DND-41 (cell line): ENCODE data around the gene STK32C.

ENCODE experiments used
- ATAC-seq: fragments of 200-7000 bp; cut with Tn5 transposase; 3 replicates; pipeline ENCODE4 v1.9.1; 2021; ENCODE audit warnings: low read depth; ENCODE audit not compliant: insufficient read depth
- DNase-seq: peaks from one replicate; pipeline ENCODE4 v3.0.0-alpha.2; 2020
- H2AFZ ChIP-seq: 2 replicates; pipeline ENCODE4 v1.6.0; 2012; ENCODE audit warnings: low read depth, low read length
- H3K27ac ChIP-seq: 2 replicates; pipeline ENCODE4 v1.5.1; 2012; ENCODE audit warnings: low read length, inconsistent platforms
- H3K27me3 ChIP-seq: fragments of 200-600 bp; sonication (generic); 2 replicates; pipeline ENCODE4 v1.6.0; 2012; ENCODE audit warnings: low read length, mild to moderate bottlenecking, inconsistent platforms; ENCODE audit not compliant: insufficient read depth, poor library complexity
- H3K36me3 ChIP-seq: 2 replicates; pipeline ENCODE4 v1.5.1; 2012; ENCODE audit warnings: low read length, inconsistent platforms; ENCODE audit not compliant: insufficient read depth
- H3K4me1 ChIP-seq: 2 replicates; pipeline ENCODE4 v1.5.1; 2012; ENCODE audit warnings: mild to moderate bottlenecking, low read length; ENCODE audit not compliant: insufficient read depth
- H3K4me2 ChIP-seq: 2 replicates; pipeline ENCODE4 v1.6.0; 2012; ENCODE audit warnings: mild to moderate bottlenecking, moderate library complexity, low read length, inconsistent platforms; ENCODE audit not compliant: insufficient read depth
- H3K4me3 ChIP-seq, 2 experiments: fragments of 200-600 bp in 1 of 2; shearing (Covaris generic) in 1 of 2; 2 replicates each; pipeline ENCODE4 v1.5.1; 2012 to 2016; ENCODE audit warnings: inconsistent platforms in 2 of 2, low read length in 2 of 2, mild to moderate bottlenecking in 2 of 2, low read depth in 1 of 2, moderate library complexity in 1 of 2
- H3K79me2 ChIP-seq: 2 replicates; pipeline ENCODE4 v1.6.0; 2012; ENCODE audit warnings: low read length, inconsistent platforms; ENCODE audit not compliant: insufficient read depth
- H3K9ac ChIP-seq: 2 replicates; pipeline ENCODE4 v1.6.0; 2012; ENCODE audit warnings: low read depth, mild to moderate bottlenecking, inconsistent platforms, low read length, moderate library complexity
- H3K9me3 ChIP-seq: 2 replicates; pipeline ENCODE4 v1.5.1; 2012; ENCODE audit warnings: low read length, moderate library complexity, mild to moderate bottlenecking, inconsistent platforms; ENCODE audit not compliant: insufficient read depth, severe bottlenecking
- H4K20me1 ChIP-seq: 2 replicates; pipeline ENCODE4 v1.6.0; 2012; ENCODE audit warnings: low read length; ENCODE audit not compliant: insufficient read depth
- EZH2 ChIP-seq: IDR thresholded peaks from 3 replicates; pipeline ENCODE4 v1.6.1; 2012; ENCODE audit warnings: borderline replicate concordance, low read depth, mild to moderate bottlenecking, moderate library complexity, low read length, inconsistent platforms; ENCODE audit not compliant: severe bottlenecking
- TF ChIP-seq, protein P1 (sequence below): IDR thresholded peaks from 2 replicates; pipeline ENCODE4 v1.5.1; 2012; ENCODE audit warnings: borderline replicate concordance, low read length, moderate library complexity, mild to moderate bottlenecking; ENCODE audit not compliant: poor library complexity, severe bottlenecking; ENCODE audit errors: extremely low read depth

STK32C gene

GRCh38 chr10:132234860-132235259, 72.9 kb downstream of the STK32C start:
- Histone ChIP-seq H3K9me3 (no peaks in the 10 kb centered on the region), H3K27ac (no peak overlapping the region), H3K36me3 (no peaks in the 10 kb centered on the region), H4K20me1 (no peaks in the 10 kb centered on the region; the same call in 1 of the 2 replicates), H3K27me3 (no peaks in the 10 kb centered on the region), H3K4me1 (no peaks in the 10 kb centered on the region), H3K4me3 (no peak overlapping the region), H3K9ac (no peak overlapping the region), H2AFZ (no peak overlapping the region), H3K79me2 (no peaks in the 10 kb centered on the region), H3K4me2 (no peak overlapping the region)
- no peak for TF ChIP-seq EZH2
- TF ChIP-seq, protein P1, sequence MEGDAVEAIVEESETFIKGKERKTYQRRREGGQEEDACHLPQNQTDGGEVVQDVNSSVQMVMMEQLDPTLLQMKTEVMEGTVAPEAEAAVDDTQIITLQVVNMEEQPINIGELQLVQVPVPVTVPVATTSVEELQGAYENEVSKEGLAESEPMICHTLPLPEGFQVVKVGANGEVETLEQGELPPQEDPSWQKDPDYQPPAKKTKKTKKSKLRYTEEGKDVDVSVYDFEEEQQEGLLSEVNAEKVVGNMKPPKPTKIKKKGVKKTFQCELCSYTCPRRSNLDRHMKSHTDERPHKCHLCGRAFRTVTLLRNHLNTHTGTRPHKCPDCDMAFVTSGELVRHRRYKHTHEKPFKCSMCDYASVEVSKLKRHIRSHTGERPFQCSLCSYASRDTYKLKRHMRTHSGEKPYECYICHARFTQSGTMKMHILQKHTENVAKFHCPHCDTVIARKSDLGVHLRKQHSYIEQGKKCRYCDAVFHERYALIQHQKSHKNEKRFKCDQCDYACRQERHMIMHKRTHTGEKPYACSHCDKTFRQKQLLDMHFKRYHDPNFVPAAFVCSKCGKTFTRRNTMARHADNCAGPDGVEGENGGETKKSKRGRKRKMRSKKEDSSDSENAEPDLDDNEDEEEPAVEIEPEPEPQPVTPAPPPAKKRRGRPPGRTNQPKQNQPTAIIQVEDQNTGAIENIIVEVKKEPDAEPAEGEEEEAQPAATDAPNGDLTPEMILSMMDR = no peak
- no peak for ATAC-seq
- DNase-seq = no peak

DNA sequence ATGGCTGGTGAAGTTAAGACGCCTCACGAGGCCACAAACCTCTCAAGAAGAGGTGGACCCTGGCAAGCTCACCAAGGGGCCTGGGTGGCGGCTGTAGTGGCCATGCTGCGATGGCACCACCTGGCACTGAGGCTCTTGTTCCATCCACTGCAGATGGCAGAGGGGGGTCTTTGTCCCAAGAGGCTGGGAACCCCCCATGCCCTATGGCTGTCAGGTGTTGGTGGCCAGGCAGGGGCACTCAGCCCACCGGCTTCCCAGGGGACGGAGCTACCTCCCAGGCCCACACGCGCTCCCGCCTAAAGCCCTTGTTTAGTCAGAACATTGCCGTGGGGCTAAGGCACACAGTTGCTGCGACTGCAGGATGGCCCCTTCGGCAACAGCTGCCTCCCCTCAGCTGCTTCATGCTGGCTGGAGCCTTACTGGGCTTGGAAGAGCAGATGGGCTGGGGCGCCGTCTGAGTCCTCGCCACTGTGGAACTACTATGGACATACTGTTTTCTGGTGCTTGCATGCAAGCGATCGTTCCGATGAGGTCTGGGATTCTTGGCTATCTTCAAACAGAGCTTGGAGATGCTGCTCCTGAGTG, 74.2 kb downstream of the STK32C start:
- H2AFZ ChIP-seq = no peak overlapping the region
- H3K9ac ChIP-seq = no peak overlapping the region
- H3K27ac ChIP-seq = no peak overlapping the region
- H3K9me3 ChIP-seq = no peaks in the 10 kb centered on the region
- H3K4me2 ChIP-seq = no peak overlapping the region
- H3K4me1 ChIP-seq = no peaks in the 10 kb centered on the region
- no peaks in the 10 kb centered on the region for H3K27me3 ChIP-seq
- DNase-seq = no peak
- no peaks in the 10 kb centered on the region for H3K36me3 ChIP-seq
- H4K20me1 ChIP-seq = no peaks in the 10 kb centered on the region; the same call in 1 of the 2 replicates
- no peak for ATAC-seq
- H3K4me3 ChIP-seq = no peak overlapping the region
- H3K79me2 ChIP-seq = no peaks in the 10 kb centered on the region
- TF ChIP-seq EZH2 = no peak
- TF ChIP-seq, protein P1 = no peak

DNA sequence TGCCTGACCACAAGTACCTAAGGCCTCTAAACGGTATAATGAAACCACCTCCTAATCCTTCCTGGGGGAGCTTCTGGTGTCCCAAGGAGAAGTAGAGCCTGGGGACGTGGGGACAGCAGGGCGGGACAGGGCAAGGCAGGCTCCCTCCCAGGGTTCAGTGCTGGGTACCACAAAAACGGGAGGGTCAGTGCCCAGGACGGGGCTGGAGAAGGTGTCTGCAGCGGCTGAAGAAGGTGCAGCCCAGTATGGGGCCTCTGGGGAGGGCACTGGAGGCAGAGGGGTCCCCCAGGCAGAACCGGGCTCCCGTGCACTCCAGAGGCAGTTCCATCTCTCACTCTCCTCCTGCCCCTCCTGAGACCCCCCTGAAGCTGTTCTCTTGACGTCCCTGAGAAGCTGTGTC, 74.8 kb downstream of the STK32C start:
- Histone ChIP-seq H2AFZ (no peak overlapping the region), H3K27me3 (no peaks in the 10 kb centered on the region), H3K4me2 (no peak overlapping the region), H3K9ac (no peak overlapping the region), H3K27ac (no peak overlapping the region), H3K4me3 (no peak overlapping the region), H4K20me1 (no peaks in the 10 kb centered on the region; the same call in 1 of the 2 replicates), H3K9me3 (no peaks in the 10 kb centered on the region), H3K36me3 (no peaks in the 10 kb centered on the region), H3K4me1 (no peaks in the 10 kb centered on the region), H3K79me2 (no peaks in the 10 kb centered on the region)
- no peak for ATAC-seq
- DNase-seq = no peak
- TF ChIP-seq EZH2 = no peak
- TF ChIP-seq, protein P1 = no peak
